ENCODE measurements around the gene CTNNAL1. TPM values are rescaled to one million over a fixed set of nuclear protein-coding genes. Genes with fewer than 3 reads are reported as not detected.

Gene CTNNAL1
- total and polyA plus RNA-seq, 9 of the 15 experiments (the other 6 are each of a cell fraction or from before 2014, with no cell fraction given), result 23.2 to 78.0 (median 46.7) TPM

GRCh38 chr9:109014608-109015280, 1.4 kb upstream of the CTNNAL1 start (continued):
- TF ChIP-seq ZNF609 (CRISPR knock-in tag; IDR thresholded peaks at IDR 0.05; ENCODE audit: borderline replicate concordance) (no peak), CXXC5 (CRISPR knock-in tag; IDR thresholded peaks at IDR 0.05) (0 out of 2 replicates have a peak, but pooled peaks have one; percentile 0), FOXK1 (CRISPR knock-in tag; IDR thresholded peaks at IDR 0.05; ENCODE audit: borderline replicate concordance) (no peak), ZKSCAN1 (IDR thresholded peaks at IDR 0.05; ENCODE audit: low read depth, low read length) (no peak), MEIS2 (IDR thresholded peaks at IDR 0.05; ENCODE audit: partially characterized antibody) (peak; percentile 1)
